DND-41 (cell line): Measurements from ENCODE around the gene KCNA10.

Source experiments
- EZH2 ChIP-seq: IDR thresholded peaks from 3 replicates; pipeline ENCODE4 v1.6.1; 2012; ENCODE audit warnings: borderline replicate concordance, low read depth, mild to moderate bottlenecking, moderate library complexity, low read length, inconsistent platforms; ENCODE audit not compliant: severe bottlenecking
- TF ChIP-seq, protein P1 (sequence below): IDR thresholded peaks from 2 replicates; pipeline ENCODE4 v1.5.1; 2012; ENCODE audit warnings: borderline replicate concordance, low read length, moderate library complexity, mild to moderate bottlenecking; ENCODE audit not compliant: poor library complexity, severe bottlenecking; ENCODE audit errors: extremely low read depth

- TF ChIP-seq, protein P1, sequence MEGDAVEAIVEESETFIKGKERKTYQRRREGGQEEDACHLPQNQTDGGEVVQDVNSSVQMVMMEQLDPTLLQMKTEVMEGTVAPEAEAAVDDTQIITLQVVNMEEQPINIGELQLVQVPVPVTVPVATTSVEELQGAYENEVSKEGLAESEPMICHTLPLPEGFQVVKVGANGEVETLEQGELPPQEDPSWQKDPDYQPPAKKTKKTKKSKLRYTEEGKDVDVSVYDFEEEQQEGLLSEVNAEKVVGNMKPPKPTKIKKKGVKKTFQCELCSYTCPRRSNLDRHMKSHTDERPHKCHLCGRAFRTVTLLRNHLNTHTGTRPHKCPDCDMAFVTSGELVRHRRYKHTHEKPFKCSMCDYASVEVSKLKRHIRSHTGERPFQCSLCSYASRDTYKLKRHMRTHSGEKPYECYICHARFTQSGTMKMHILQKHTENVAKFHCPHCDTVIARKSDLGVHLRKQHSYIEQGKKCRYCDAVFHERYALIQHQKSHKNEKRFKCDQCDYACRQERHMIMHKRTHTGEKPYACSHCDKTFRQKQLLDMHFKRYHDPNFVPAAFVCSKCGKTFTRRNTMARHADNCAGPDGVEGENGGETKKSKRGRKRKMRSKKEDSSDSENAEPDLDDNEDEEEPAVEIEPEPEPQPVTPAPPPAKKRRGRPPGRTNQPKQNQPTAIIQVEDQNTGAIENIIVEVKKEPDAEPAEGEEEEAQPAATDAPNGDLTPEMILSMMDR = no peak
- TF ChIP-seq EZH2 = no peak
Measured at GRCh38 chr1:110475362-110476027, 43.5 kb downstream of the KCNA10 start.
